HG02588 (cell line): ENCODE data around the gene SEC22B.
"Not testable (repeated sequence)": the region's sequence is repeated elsewhere in the genome, so short reads cannot be mapped to it uniquely, and the experiment has no call there.

Experiments used
- ATAC-seq: cut with Tn5 transposase; IDR thresholded peaks from one replicate; pipeline ENCODE4 v1.9.1; 2021; ENCODE audit warnings: mild to moderate bottlenecking, moderate library complexity; ENCODE audit not compliant: unreplicated experiment

The SEC22B gene

GRCh38 chr1:120120525-120120924 lies 55.8 kb downstream of the SEC22B start:
- not testable (repeated sequence) for ATAC-seq

GRCh38 chr1:120117371-120118177 lies 58.7 kb downstream of the SEC22B start:
- peak; percentile 72 for ATAC-seq

- not testable (repeated sequence) for ATAC-seq
These were observed 60.2 kb downstream of the SEC22B start for GRCh38 chr1:120116094-120116493.

GRCh38 chr1:120113134-120113533 lies 63.2 kb downstream of the SEC22B start:
- not testable (repeated sequence) for ATAC-seq

- not testable (repeated sequence) for ATAC-seq
These were observed 64.1 kb downstream of the SEC22B start for GRCh38 chr1:120112212-120112611.

GRCh38 chr1:120111771-120112170 lies 64.5 kb downstream of the SEC22B start:
- ATAC-seq: not testable (repeated sequence)

GRCh38 chr1:120111008-120111407 lies 65.3 kb downstream of the SEC22B start:
- ATAC-seq: not testable (repeated sequence)

GRCh38 chr1:120109656-120110055 lies 66.7 kb downstream of the SEC22B start:
- not testable (repeated sequence) for ATAC-seq

GRCh38 chr1:120109180-120109579 lies 67.1 kb downstream of the SEC22B start:
- ATAC-seq: not testable (repeated sequence)

- not testable (repeated sequence) for ATAC-seq
These were observed 71.0 kb downstream of the SEC22B start for GRCh38 chr1:120105288-120105687.

- ATAC-seq: not testable (repeated sequence)
These were observed 72.6 kb downstream of the SEC22B start for GRCh38 chr1:120103768-120104167.

- ATAC-seq: not testable (repeated sequence)
These were observed 74.7 kb downstream of the SEC22B start for GRCh38 chr1:120101593-120101992.
